Thymus (tissue), 11 donors: ENCODE results near the gene STK32C. TPM values are rescaled to one million over a fixed set of nuclear protein-coding genes. Genes with fewer than 3 reads are reported as not detected.
"Not testable (repeated sequence)": the region's sequence is repeated elsewhere in the genome, so short reads cannot be mapped to it uniquely, and the experiment has no call there.

Experiments used
- DNase-seq, 9 donors: peaks; one replicate each; pipeline ENCODE4 v3.0.0-alpha.2; 2013; ENCODE audit warnings: low spot score in 9 of 9, low read depth in 6 of 9, missing footprints in 1 of 9
- H3K27ac ChIP-seq, 2 donors: one replicate each; pipeline ENCODE4 v1.5.1; 2013; ENCODE audit warnings: control low read depth in 1 of 2, low read depth in 1 of 2, low read length in 1 of 2, mild to moderate bottlenecking in 1 of 2, moderate library complexity in 1 of 2
- H3K27me3 ChIP-seq, 2 donors: one replicate each; pipeline ENCODE4 v1.5.1; 2013; ENCODE audit warnings: low read length in 1 of 2; ENCODE audit not compliant: control insufficient read depth in 2 of 2, insufficient read depth in 1 of 2
- H3K36me3 ChIP-seq, 2 donors: one replicate each; pipeline ENCODE4 v1.5.1; 2013; ENCODE audit warnings: low read length in 1 of 2, mild to moderate bottlenecking in 1 of 2, moderate library complexity in 1 of 2; ENCODE audit not compliant: control insufficient read depth in 2 of 2, insufficient read depth in 2 of 2
- H3K4me1 ChIP-seq, 2 donors: one replicate each; pipeline ENCODE4 v1.5.1; 2013; ENCODE audit warnings: low read length in 2 of 2; ENCODE audit not compliant: control insufficient read depth in 2 of 2, insufficient read depth in 2 of 2
- H3K4me3 ChIP-seq, 2 donors: one replicate each; pipeline ENCODE4 v1.5.1; 2013; ENCODE audit warnings: low read length in 2 of 2, control low read depth in 1 of 2, mild to moderate bottlenecking in 1 of 2
- H3K9me3 ChIP-seq, 2 donors: one replicate each; pipeline ENCODE4 v1.5.1; 2013; ENCODE audit warnings: low read length in 1 of 2, mild to moderate bottlenecking in 1 of 2; ENCODE audit not compliant: control insufficient read depth in 2 of 2, insufficient read depth in 1 of 2
- WGBS: extraction: QIAGEN DNeasy Blood & Tissue Kit; methylation state at CpG from one replicate; pipeline ENCODE4 v1.1.7; 2013; 5-methylcytosine and 5-hydroxymethylcytosine counted together
- polyA plus RNA-seq: library from polyadenylated mRNA; stranded (reverse); fragments of 200-250 nt; gene quantifications from one replicate; pipeline ENCODE4 v1.2.3, GENCODE V29; 2013
- total RNA-seq: library from RNA; stranded (reverse); fragments of 120-200 nt; gene quantifications from one replicate; pipeline ENCODE4 v1.2.4, GENCODE V29; 2013
- donor health status: healthy.

STK32C gene
- total and polyA plus RNA-seq, 2 donors: 18.2 to 18.7 TPM

DNA sequence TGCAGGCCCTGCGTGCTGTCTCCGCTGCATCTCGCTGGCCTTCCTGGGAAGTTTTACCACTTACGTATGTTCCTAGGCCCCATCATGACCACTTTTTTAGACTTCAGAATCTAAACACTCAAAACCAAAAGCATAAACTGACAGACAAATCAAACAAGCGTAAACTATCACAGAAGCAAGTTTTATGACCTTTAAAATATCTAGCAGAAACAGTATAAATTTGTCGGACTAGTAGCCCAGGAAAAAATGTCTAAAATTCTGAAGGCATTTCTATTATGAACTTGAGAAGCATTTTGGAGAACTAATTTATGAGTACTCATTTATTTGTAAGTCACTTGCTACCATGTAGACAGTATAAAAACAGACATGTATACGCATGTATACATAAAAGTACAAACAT, 34.8 kb upstream of the STK32C start:
- Histone ChIP-seq H3K27ac (no peak overlapping the region), H3K4me3 (no peak overlapping the region), H3K4me1 (peaks cover 0 to 3% of the 10 kb centered on the region in 2 donors), H3K36me3 (peaks cover 3 to 8% of the 10 kb centered on the region in 2 donors), H3K27me3 (no peaks in the 10 kb centered on the region), H3K9me3 (no peaks in the 10 kb centered on the region)
- no peak for DNase-seq
- WGBS: over 99% methylated on average over 7 of the region's 7 CpGs

DNA sequence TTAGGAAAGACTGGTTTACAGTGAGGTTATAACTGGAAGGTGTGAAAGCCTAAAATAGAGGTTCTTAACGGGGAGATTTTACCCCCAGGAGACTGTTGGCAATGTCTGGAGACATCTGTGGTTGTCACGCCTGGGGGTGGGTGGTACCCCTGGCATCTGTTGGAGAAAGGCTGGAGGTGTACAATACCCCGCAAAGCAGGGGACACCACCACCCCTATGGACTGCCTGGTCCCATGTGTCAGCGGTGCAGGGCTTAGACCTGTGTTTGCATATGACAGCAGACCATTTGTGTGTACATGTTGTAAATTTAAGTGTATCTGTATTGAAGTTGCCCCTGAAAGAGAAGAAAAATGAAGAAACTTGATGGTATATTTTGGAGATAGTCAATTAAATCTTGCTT, 34.0 kb upstream of the STK32C start:
- Histone ChIP-seq H3K4me1 (peaks cover 0 to 7% of the 10 kb centered on the region in 2 donors), H3K36me3 (peaks cover 3 to 8% of the 10 kb centered on the region in 2 donors), H3K4me3 (no peak overlapping the region), H3K27ac (no peak overlapping the region), H3K27me3 (no peaks in the 10 kb centered on the region), H3K9me3 (no peaks in the 10 kb centered on the region)
- DNase-seq: no peak
- over 99% methylated on average over 4 of the region's 4 CpGs for WGBS

DNA sequence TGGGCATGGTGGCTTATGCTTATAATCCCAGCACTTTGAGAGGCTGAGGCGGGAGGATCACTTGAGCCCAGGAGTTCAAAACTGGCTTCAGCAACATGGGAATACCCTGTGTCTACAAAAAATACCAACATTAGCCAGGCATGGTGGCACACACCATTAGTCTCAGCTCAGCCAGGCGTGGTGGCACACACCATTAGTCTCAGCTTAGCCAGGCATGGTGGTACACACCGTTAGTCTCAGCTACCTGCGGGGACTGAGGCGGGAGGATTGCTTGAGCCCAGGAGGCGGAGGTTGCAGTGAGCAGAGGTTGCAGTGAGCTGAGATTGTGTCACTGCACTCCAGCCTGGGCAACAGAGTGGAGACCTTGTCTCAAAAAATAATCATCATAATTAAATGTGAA, 33.3 kb upstream of the STK32C start:
- 96% methylated on average over 6 of the region's 6 CpGs for WGBS
- Histone ChIP-seq H3K36me3 (peaks cover 3 to 8% of the 10 kb centered on the region in 2 donors), H3K4me1 (peaks cover 6 to 13% of the 10 kb centered on the region in 2 donors), H3K27ac (no peak overlapping the region), H3K9me3 (no peaks in the 10 kb centered on the region), H3K27me3 (no peaks in the 10 kb centered on the region), H3K4me3 (no peak overlapping the region)
- DNase-seq: no peak

DNA sequence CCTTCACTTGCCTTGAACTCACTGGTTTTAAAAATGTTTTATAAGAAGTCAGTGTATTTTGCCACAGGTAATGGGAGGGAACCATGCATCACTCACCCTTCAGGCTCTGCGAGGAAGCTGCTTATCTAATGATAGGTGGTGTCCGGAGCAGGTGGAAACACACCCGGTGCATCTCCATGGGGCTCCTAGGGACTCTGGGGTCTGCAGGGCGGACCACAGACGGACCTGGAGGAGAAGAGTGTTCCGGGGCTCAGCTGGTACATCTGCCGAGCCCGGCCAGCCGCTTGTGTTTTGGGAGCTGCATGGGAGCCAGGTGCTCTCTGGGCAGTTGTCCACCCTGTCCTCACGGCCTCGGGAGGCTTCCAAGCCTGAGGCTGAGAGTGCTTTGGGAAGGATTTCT, 31.5 kb upstream of the STK32C start:
- Histone ChIP-seq H3K36me3 (no peaks in the 10 kb centered on the region), H3K27me3 (no peaks in the 10 kb centered on the region), H3K4me1 (peaks cover 6 to 30% of the 10 kb centered on the region in 2 donors), H3K9me3 (no peaks in the 10 kb centered on the region), H3K27ac (no peak overlapping the region), H3K4me3 (no peak overlapping the region)
- DNase-seq: no peak
- WGBS: 98% methylated on average over 11 of the region's 11 CpGs

DNA sequence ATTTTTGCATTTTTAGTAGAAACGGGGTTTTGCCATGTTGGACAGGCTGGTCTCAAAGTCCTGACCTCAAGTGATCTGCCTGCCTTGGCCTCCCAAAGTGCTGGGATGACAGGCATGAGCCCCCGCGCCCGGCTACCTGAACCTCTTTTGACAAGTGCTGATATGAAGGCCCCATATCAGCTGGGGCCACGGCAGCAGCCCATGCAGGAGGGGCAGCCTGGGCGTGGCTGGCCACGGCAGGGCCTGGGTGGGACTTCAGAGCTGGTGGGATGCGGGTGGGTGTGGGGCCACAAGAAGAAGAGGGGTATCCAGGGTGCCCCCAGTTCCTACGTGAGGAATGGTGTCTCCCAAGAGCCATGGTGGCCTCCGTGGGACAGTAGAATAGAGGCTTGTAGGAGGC, 31.1 kb upstream of the STK32C start:
- no peak overlapping the region for H3K4me3 ChIP-seq
- H3K27ac ChIP-seq: no peak overlapping the region
- no peaks in the 10 kb centered on the region for H3K27me3 ChIP-seq
- DNase-seq: no peak
- WGBS: 97% methylated on average over 10 of the region's 10 CpGs
- no peaks in the 10 kb centered on the region for H3K9me3 ChIP-seq
- no peaks in the 10 kb centered on the region for H3K36me3 ChIP-seq
- peaks cover 6 to 30% of the 10 kb centered on the region in 2 donors for H3K4me1 ChIP-seq

DNA sequence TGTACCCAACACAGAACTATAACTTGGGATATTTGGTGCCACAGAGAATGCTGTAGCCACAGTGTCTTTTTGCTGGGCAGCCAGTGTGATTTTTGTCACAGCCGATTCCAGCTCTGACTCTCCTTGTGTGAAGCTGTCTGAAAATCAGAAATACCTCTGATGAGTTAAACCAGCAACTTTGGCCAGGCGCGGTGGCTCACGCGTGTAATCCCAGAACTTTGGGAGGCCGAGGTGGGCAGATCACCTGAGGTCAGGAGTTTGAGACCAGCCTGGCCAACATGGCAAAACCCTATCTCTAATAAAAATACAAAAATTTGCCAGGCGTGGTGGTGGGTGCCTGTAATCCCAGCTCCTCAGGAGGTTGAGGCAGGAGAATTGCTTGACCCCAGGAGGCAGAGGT, 30.1 kb upstream of the STK32C start:
- H3K9me3 ChIP-seq, DNase-seq, H3K4me3 ChIP-seq, H3K27me3 ChIP-seq, H3K36me3 ChIP-seq, H3K27ac ChIP-seq: not testable (repeated sequence)
- 98% methylated on average over 7 of the region's 7 CpGs for WGBS
- H3K4me1 ChIP-seq: peaks cover 6 to 31% of the 10 kb centered on the region in 2 donors

DNA sequence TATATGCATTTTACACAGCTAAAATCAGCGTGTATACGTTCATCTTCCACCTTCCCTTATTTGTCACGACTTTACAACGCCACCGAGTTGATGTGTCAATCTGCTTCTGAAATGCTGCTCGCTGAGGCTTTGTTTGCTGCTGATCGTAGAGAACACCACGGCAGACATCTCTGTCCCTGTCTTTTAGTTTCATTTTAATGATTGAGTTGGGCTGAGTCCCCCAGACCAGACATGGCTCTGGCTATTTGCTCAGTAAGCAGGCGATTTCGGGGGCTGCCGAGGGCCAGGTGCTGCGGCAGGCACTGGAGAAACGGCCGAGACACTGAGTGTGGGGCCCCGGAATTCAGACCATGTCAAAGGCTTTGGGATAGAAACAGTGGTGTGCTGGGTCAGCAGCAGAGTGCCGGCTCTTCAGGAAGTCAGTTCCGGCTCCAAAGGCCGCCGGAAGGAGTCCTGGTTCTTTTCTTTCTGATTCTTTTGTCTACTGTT, 29.2 kb upstream of the STK32C start:
- Histone ChIP-seq H3K4me3 (peak overlapping the region; percentile 52 to 58), H3K4me1 (peaks cover 12 to 39% of the 10 kb centered on the region in 2 donors)
- peak in 1 of 9 donors; percentile 61 for DNase-seq

DNA sequence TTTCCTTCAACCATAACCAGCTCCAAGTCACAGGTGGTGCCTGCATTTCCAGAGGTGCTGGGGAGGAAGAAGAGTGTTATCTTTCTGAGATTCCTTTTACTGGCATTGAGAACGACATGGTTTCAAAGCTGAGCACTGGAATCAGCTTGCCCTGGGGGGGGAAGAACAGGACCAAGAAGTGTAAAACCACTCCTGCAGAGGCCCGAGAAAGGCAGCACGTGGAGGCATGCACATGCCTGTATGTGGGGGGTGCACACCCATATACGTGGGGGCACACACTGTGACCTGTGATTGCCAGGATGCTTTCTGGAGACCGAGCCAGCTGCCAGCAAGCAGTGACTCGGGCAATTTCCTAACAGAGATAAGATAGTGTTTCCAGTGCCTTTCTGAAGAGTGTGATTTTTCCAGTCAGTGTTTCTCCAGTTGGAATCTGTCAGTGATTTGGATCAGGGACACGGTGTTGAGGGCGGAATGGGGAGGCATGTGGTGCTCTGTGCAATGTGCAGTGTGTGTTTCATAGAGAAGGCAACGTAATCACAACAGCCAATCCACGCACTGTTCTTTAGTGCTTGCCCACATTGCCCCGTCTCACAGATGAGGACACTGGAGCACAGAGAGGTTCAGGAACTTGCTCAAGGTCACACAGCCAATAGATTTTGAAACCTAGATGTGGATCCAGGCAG, 28.5 kb upstream of the STK32C start:
- peak overlapping the region; percentile 65 to 74 for H3K27ac ChIP-seq

More for the DNA sequence above, 29.2 kb upstream of the STK32C start:
- Histone ChIP-seq H3K27ac (peak overlapping the region; percentile 65 to 70), H3K36me3 (no peaks in the 10 kb centered on the region), H3K9me3 (peaks cover 0 to 3% of the 10 kb centered on the region in 2 donors), H3K27me3 (no peaks in the 10 kb centered on the region)
- 27% methylated on average over 19 of the region's 19 CpGs for WGBS

DNA sequence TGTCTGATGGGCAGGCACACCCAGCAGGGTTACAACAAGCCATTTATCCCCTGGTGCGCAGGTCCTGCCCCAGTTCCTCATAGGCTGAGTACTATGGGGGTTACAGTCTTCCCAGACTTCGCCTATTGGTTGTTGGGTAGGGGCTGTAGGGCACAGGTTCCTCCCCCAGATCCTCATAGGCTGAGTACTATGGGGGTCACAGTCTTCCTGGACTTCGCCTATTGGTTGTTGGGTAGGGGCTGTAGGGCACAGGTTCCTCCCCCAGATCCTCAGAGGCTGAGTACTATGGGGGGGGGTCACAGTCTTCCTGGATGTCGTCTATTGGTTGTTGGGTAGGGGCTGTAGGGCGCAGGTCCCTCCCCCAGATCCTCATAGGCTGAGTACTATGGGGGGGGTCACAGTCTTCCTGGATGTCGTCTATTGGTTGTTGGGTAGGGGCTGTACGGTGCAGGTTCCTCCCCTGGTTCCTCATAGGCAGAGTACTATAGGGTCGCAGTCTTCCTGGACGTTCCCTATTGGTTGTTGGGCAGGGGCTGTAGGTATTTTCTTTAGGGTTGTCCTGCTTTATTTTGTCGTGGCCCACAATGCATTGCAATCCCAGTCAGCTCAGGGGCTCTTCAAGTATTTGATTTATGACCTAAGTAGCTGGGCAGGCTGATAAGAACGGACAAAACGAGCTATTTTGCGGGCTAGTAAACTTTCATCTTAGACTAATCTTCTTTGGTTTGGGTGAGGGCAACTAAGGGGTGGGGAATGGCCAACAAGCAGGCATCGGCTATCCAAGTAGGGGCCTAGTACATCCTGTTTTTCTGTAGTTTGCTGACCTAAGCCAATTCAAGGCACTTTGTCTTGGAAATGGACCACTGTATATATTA, 27.7 kb upstream of the STK32C start:
- Histone ChIP-seq H3K4me3 (no peak overlapping the region), H3K9me3 (peaks cover 0 to 5% of the 10 kb centered on the region in 2 donors), H3K27me3 (no peaks in the 10 kb centered on the region), H3K27ac (peak overlapping the region in 1 of 2 donors; percentile 65), H3K4me1 (peaks cover 15 to 45% of the 10 kb centered on the region in 2 donors), H3K36me3 (no peaks in the 10 kb centered on the region)
- 26% methylated on average over 14 of the region's 14 CpGs for WGBS
- peak in 6 of 9 donors; percentile 47 to 88 (median 66) for DNase-seq

More for the DNA sequence above, 28.5 kb upstream of the STK32C start:
- Histone ChIP-seq H3K27me3 (no peaks in the 10 kb centered on the region), H3K36me3 (no peaks in the 10 kb centered on the region), H3K4me1 (peaks cover 12 to 39% of the 10 kb centered on the region in 2 donors), H3K4me3 (no peak overlapping the region), H3K9me3 (peaks cover 0 to 3% of the 10 kb centered on the region in 2 donors)
- DNase-seq: peak in 1 of 9 donors; percentile 20
- 69% methylated on average over 11 of the region's 11 CpGs for WGBS
